GM19240 (cell line): Measurements from ENCODE around the gene ACSM2B.
"Not testable (repeated sequence)": the region's sequence is repeated elsewhere in the genome, so short reads cannot be mapped to it uniquely, and the experiment has no call there.

Experiments
- DNase-seq: peaks from one replicate; pipeline ENCODE4 v3.0.0; 2011; ENCODE audit warnings: low spot score; ENCODE audit not compliant: insufficient read length

ACSM2B gene

DNA sequence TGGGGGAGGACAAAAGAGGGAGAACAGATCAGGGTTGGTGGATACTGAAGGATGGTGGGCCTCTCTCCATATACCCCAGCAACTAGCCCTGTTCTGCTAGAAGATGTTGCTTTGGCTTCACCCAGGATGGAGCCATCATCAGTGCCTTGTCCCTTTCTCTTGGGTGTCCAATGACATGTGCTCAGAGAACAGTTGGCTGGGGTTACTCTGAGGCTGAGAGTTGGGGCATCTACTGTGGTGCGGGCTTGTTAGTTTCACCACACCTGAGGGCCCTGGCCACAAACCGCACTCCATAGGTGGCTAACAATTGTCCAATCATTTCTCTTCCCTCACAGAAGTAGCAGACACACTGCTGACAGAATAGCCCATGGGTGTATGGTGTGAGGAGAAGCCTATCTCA is 18.9 kb upstream of the ACSM2B start:
- not testable (repeated sequence) for DNase-seq

DNA sequence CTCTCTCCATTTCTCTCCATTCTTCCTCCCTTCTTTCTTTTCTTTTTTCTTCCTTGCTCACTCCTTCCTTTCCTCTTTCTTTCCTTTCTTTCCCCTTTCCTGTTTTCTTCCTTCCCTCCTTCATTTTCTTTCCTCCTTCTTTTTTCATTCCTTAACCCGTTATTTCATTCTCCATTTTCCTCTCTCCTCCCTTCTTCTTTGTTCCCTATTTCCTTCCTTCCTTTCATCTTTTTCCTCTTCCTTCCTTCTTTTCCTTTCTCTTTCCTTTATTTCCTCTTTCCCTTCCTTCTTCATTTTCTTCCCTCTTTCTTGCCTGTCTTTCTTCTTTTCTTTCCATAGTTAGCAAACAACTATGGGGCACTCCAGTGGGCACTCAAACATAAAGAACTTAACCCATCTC is 16.6 kb upstream of the ACSM2B start:
- not testable (repeated sequence) for DNase-seq

DNA sequence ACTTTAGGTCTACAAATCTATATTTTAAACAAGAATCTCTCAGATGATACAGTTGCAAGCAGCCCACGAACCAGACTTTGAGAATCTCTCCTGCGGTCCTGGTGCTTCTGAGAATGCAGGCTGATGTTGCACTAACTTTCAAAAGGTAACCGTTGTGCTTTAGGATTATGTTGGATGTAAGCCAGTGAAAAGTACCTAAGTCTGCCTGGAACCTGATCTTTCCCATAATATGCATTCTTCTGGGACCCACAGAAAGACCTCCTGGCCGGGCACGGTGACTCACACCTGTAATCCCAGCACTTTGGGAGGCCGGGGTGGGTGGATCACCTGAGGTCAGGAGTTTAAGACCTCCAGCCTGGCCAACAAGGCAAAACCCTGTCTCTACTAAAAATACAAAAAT is 13.3 kb upstream of the ACSM2B start:
- DNase-seq, result not testable (repeated sequence)

DNA sequence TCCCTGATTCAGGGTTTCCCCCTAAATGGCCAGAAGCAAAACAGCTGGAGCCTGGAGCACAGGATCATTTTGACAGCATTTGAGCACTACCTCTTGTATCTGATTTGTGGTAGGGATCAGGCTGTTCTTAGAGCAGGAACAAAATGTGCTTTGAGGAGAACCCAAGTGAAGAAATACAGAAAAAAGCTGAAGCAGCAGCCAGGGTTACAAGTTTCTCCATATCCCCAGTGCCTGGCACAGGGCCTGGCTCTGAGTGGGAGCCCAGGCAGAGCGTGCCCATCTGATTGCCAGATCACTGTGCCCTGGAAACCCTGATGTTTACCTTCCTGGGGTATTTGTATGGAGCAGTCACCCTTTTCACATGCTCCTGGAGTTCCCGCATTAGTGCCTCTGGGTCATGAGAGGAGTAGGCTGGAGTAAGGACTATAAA is 11.5 kb upstream of the ACSM2B start:
- DNase-seq, result not testable (repeated sequence)

DNA sequence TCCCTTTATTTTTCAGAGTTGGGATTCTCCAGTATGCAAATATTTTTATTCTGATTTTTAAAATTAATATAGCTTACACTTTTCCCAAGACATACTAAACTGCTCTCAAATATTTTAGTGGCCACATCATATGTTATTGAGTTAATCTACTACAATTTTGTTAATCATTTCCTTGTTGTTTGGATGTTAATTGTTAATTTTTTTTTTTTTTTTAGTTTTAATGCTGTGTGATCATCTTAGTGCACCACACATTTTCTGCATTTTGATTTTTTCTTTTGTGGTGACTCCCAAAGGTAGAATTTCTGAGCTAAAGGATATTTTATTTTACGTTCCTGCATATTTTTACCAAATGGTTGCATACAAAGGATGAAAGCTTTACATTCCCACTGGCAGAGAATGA is 10.5 kb upstream of the ACSM2B start:
- DNase-seq, result not testable (repeated sequence)

DNA sequence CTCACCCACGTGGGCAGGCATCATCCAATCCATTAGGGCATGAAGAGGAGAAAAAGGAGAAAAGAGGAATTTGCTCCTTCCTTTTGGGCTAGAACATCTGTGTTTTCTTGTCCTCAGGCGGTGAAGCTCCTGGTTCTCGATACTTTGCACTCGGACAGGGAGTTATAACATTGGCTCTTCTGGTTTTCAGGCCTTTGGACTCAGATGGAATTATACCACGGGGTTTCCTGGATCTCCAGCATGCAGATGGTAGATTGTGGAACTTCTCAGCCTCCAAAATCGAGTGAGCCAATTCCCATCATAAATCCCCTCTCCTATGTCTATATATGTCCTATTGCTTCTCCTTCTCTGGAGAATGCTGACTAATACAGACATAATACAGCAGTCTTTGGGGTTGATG is 9.9 kb upstream of the ACSM2B start:
- DNase-seq, result not testable (repeated sequence)

- DNase-seq, result not testable (repeated sequence)
Measured at GRCh38 chr16:20580487-20581259, 4.5 kb upstream of the ACSM2B start.

DNA sequence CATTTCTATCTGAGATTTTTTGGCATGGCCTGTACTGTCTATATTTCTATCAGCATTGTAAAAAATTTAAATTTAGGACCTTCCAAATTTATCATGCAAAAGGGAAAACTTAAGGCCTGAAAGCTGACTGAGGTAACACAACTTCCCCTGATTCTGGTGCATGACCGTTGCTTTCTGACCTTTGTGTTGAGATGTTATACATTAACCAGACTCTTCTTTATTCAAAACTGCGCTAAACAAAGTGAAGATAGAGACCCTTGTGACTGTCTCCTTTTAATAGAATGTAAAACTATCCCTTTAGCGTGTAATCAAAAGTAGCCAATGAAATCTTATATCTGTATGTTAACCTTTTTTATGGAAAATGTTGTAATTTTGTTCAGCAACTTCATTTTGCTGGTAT is 1.9 kb upstream of the ACSM2B start:
- not testable (repeated sequence) for DNase-seq

- DNase-seq, result not testable (repeated sequence)
Measured at GRCh38 chr16:20569117-20569651, 7.0 kb downstream of the ACSM2B start.

DNA sequence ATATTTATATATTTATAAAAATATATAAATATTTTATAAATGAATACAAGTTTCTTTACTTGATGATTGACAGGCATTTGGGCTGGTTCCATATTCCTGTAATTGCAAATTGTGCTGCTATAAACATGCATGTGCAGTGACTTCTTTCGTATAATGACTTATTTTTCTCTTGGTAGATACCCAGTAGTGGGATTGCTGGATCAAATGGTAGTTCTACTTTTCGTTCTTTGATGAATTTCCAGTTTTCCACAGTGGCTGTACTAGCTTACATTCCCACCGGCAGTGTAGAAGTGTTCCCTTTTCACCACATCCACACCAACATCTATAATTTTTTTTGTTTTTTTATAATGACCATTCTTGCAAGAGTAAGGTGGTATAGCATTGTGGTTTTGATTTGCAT is 7.8 kb downstream of the ACSM2B start:
- DNase-seq, result no peak

GRCh38 chr16:20566864-20567263 is 9.3 kb downstream of the ACSM2B start:
- no peak for DNase-seq

GRCh38 chr16:20565334-20565733 is 10.8 kb downstream of the ACSM2B start:
- not testable (repeated sequence) for DNase-seq

DNA sequence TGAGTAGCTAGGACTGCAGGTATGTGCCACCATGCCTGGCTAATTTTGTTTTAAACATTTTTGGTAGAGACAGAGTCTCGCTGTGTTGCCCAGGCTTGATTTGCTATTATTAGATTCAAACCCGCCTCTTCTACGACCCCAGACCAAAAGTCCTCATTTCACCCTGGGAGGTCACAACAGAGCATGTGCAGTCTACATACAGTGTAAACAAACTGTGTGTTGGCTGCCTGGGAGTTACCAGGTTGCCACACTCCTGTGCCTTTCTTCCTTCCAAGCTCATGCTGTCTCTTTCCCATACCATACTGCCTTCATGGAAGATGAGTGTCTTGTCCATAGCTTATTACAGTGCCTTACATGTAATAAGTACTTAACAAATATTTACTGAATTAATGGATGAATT is 11.9 kb downstream of the ACSM2B start:
- DNase-seq, result not testable (repeated sequence)

DNA sequence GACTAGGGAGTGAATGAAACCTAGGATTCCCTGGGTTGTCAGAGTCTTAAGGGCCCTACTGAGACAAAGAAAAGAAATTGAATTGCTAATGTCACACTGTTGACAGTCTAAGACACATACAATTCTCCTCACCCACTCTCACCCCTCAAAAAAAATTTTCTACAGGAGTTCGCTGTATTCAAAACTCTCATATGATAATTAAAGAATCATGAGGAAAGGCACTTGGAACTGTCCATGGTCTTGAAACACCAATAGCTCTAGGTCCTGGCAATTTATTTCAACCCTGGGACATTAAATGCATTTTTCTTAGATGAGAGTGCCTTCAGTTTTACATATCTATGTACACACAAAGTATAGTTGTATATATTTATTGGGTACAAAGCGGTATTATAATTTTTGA is 20.5 kb downstream of the ACSM2B start:
- not testable (repeated sequence) for DNase-seq

DNA sequence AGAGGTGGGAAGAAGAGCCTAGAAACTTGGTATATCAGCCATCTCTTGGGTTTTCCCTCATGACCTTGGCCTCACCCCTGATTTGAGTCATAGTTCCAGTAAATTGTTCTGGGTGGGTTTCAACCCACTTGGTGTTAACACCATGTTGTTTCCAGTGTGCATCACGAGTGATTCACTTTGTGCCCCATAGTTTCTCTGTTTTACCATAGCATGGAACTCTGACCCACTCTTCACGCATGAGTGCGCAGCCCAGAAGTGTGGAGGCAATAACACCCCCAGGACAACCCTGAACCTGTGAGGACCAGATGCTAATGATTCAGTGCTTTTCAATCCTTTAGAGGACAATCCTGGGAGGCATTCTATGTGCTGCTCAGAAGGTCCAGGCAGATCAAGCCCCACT is 21.5 kb downstream of the ACSM2B start:
- not testable (repeated sequence) for DNase-seq

DNA sequence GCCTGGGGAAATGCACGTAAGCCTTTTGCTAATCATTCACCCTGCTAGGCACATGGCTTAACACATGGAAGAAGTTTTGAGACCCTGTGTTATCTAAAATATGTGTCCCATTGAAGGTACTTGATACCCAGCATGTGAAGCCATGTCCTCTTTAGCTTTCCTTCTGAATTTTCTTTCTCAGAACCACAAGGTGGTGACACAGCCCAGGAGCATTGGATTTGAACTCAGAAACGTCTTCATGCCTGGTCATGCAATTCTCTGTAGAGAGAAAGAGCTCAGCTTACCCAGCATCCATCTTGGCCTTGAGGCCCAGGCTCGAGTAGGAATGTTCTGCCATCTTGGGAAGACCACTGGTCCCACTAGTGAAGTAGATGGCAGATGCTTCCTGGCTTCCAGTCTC is 22.7 kb downstream of the ACSM2B start:
- not testable (repeated sequence) for DNase-seq

GRCh38 chr16:20546951-20547350 is 29.2 kb downstream of the ACSM2B start:
- not testable (repeated sequence) for DNase-seq

GRCh38 chr16:20546278-20546853 is 29.8 kb downstream of the ACSM2B start:
- not testable (repeated sequence) for DNase-seq

DNA sequence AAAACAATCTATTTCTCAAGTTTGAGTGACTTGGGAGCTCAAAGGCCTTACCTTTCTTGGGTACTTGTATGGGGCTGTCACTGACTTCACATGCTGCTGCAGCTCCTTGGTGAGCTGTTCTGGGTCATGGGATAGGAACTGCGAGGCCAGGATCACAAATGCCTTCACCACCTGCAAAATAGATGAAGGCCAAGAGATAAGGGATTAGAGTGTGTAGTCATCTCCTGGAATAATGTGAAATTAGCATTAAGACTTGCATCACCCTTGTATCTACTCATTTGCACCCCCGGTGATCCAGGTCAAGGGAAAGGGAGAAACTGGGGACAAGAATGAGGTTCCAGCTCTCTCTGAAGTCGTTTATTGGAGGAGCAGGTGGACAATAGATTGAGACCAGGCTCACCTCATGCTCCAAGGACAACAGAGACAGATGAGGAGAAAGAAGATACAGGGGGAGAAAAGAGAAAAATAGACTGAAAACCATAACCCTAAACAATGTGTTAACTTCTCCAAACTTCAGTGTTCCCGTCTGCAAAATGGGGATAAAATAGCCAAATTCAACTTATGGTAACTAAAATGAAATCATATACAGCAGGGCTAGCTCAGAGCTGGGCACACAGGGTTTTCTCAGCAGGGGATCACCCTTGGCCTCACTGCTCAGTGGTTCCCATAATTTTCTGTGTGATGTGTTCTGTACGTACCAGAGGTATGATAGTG is 35.4 kb downstream of the ACSM2B start:
- DNase-seq, result not testable (repeated sequence)

- DNase-seq, result no peak
Measured at GRCh38 chr16:20538687-20539086, 37.5 kb downstream of the ACSM2B start.

DNA sequence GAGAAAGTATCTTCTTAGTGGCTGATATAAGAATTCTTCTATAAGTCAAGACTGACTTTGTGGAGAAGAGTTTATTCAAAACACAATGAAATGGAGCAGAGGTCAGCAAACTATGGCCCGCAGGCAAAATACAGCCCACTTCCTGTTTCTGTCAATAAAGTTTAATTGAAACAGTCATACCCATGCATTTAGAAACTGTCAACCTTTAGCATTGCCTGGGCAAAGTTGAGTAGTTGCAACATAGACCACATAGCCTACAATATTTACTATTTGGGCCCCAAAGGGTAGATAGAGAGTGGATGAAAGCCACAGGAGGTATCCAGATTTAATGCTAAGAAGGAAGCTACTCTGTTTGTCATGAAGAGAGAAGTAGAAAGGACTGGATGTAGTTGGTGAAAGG is 38.0 kb downstream of the ACSM2B start:
- no peak for DNase-seq

DNA sequence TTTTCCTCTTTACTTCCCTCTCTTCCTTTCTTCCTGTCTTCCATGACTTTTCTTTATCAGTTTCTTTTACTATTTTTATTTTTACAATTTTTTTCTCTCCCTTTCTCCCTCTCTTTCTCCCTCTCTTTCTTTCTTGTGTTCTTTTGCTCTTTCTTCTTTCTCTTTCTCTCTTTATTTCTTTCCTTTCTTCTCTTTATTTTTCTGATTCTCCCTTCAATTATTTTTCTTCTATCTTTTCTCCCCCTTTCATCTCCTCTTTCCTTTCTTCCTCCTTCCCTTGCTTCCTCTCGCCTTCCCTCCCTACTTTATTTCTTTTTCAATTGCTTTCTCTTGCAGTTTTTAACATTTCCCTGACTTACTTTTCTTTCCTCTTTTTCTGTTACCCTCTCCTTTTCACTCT is 39.5 kb downstream of the ACSM2B start:
- not testable (repeated sequence) for DNase-seq
